GM20431 (cell line): Measurements from ENCODE around the gene TUBB.
"Not testable (repeated sequence)": the region's sequence is repeated elsewhere in the genome, so short reads cannot be mapped to it uniquely, and the experiment has no call there.

Experiments used
- in situ Hi-C: fragments of 300-500 bp; cut with MseI, MboI; formaldehyde crosslinking; loops from one replicate; pipeline ENCODE4 v1.15.0; 2020; ENCODE audit warnings: low sequenced_read_pairs; ENCODE audit not compliant: unreplicated experiment

The TUBB gene

GRCh38 chr6:30756405-30757003, 36.4 kb downstream of the TUBB start:
- in situ Hi-C loops = not testable (repeated sequence)

GRCh38 chr6:30757261-30757904, 37.2 kb downstream of the TUBB start:
- in situ Hi-C loops = no loop called here

- in situ Hi-C loops = no loop called here
Observed at GRCh38 chr6:30759575-30760239, 39.6 kb downstream of the TUBB start.

- in situ Hi-C loops = no loop called here
Observed at GRCh38 chr6:30760549-30760948, 40.4 kb downstream of the TUBB start.

GRCh38 chr6:30761791-30762429, 41.8 kb downstream of the TUBB start:
- in situ Hi-C loops = no loop called here

- in situ Hi-C loops = no loop called here
Observed at GRCh38 chr6:30763155-30763617, 43.0 kb downstream of the TUBB start.

- in situ Hi-C loops = no loop called here
Observed at GRCh38 chr6:30763618-30764489, 43.7 kb downstream of the TUBB start.

- in situ Hi-C loops = not testable (repeated sequence)
Observed at GRCh38 chr6:30764490-30765043, 44.4 kb downstream of the TUBB start.

- in situ Hi-C loops = not testable (repeated sequence)
Observed at GRCh38 chr6:30765495-30765894, 45.3 kb downstream of the TUBB start.

GRCh38 chr6:30766461-30767157, 46.5 kb downstream of the TUBB start:
- in situ Hi-C loops = no loop called here

GRCh38 chr6:30767158-30767943, 47.2 kb downstream of the TUBB start:
- in situ Hi-C loops = no loop called here

- in situ Hi-C loops = no loop called here
Observed at GRCh38 chr6:30767944-30768301, 47.8 kb downstream of the TUBB start.

GRCh38 chr6:30768634-30769087, 48.5 kb downstream of the TUBB start:
- in situ Hi-C loops = no loop called here

- in situ Hi-C loops = no loop called here
Observed at GRCh38 chr6:30769088-30769852, 49.1 kb downstream of the TUBB start.

GRCh38 chr6:30769853-30770524, 49.8 kb downstream of the TUBB start:
- in situ Hi-C loops = no loop called here

GRCh38 chr6:30770592-30770991, 50.4 kb downstream of the TUBB start:
- in situ Hi-C loops = no loop called here

GRCh38 chr6:30774701-30775100, 54.5 kb downstream of the TUBB start:
- in situ Hi-C loops = no loop called here
